Right lobe of liver (tissue), 6 donors: ENCODE results near the gene MTUS2. TPM values are rescaled to one million over a fixed set of nuclear protein-coding genes. Genes with fewer than 3 reads are reported as not detected.

Source experiments
- ATAC-seq, 4 donors: fragments of 200-7000 bp; cut with Tn5 transposase; one replicate each; pipeline ENCODE4 v1.9.1; 2020; ENCODE audit warnings: mild to moderate bottlenecking in 4 of 4, moderate library complexity in 4 of 4
- DNase-seq, 3 donors: peaks; one replicate each; pipeline ENCODE4 v3.0.0-alpha.2; 2020
- H3K27ac ChIP-seq, 3 donors: fragments of 200-600 bp; one replicate each; pipeline ENCODE4 v1.8.0; 2022
- H3K27me3 ChIP-seq, 2 donors: fragments of 200-600 bp; one replicate each; pipeline ENCODE4 v1.8.0; 2022
- H3K36me3 ChIP-seq, 4 donors: fragments of 200-600 bp; sonication (generic) in 1 of 4; one replicate each; pipeline versions ENCODE4 v1.5.1 to v1.8.0; 2017 to 2022; ENCODE audit warnings: control low read depth in 1 of 4
- H3K4me1 ChIP-seq, 4 donors: fragments of 200-600 bp; sonication (generic) in 1 of 4; one replicate each; pipeline versions ENCODE4 v1.5.1 to v1.8.0; 2017 to 2022; ENCODE audit warnings: control low read depth in 1 of 4
- H3K4me3 ChIP-seq, 3 donors: fragments of 200-600 bp; one replicate each; pipeline ENCODE4 v1.8.0; 2022
- H3K9me3 ChIP-seq, 4 donors: fragments of 200-600 bp; sonication (generic) in 1 of 4; one replicate each; pipeline versions ENCODE4 v1.5.1 to v1.8.0; 2017 to 2022; ENCODE audit warnings: control low read depth in 1 of 4
- POLR2A ChIP-seq: fragments of 450-650 bp; IDR thresholded peaks from one replicate; pipeline ENCODE4 v1.6.1; 2017; ENCODE audit warnings: antibody characterized with exemption, mild to moderate bottlenecking
- WGBS: methylation state at CpG from one replicate; pipeline ENCODE4 v1.1.6; 2018; ENCODE audit warnings: low coverage, low lambda C conversion rate; ENCODE audit not compliant: insufficient coverage; ENCODE audit errors: missing lambda C conversion rate; 5-methylcytosine and 5-hydroxymethylcytosine counted together
- intact Hi-C, 2 donors: fragments of 100-400 bp; cut with DNase I; formaldehyde crosslinking; loops; one replicate each; pipeline versions ENCODE4 v1.11.2 to v1.14.1; 2022
- total RNA-seq, 6 experiments: library from RNA; depleted of rRNA in 2 of 6; stranded (reverse); fragments of >200 nt in 2 of 6; fragmentation: NEBNext Ultra II Directional in 3 of 6; extraction: Animal tissue kit (Norgen Biotek cat#: 25700) in 3 of 6; gene quantifications; one replicate each; pipeline versions ENCODE4 v1.1.0 to v1.2.4, GENCODE V29; 2016 to 2023
- TF ChIP-seq, protein P1 (sequence below), 4 donors: fragments of 200-600 bp in 3 of 4; fragments of 450-650 bp in 1 of 4; IDR thresholded peaks; one replicate each; pipeline versions ENCODE4 v1.5.1 to v1.8.0; 2016 to 2022; ENCODE audit warnings: antibody characterized with exemption in 4 of 4, mild to moderate bottlenecking in 2 of 4
- donor health status: DM: no; HTN: yes; CAD: no.
- donor health status: DM: no; HTN: no; CAD: no.
- donor health status: DM: no; HTN: no; CAD: no.
- donor health status: DM: no; HTN: yes; CAD: no.
- donor health status: DM: no; HTN: yes; CAD: no.

MTUS2 gene
- total RNA-seq, 6 experiments from 2014 or later: 0.15 to 2.2 (median 0.98) TPM

DNA sequence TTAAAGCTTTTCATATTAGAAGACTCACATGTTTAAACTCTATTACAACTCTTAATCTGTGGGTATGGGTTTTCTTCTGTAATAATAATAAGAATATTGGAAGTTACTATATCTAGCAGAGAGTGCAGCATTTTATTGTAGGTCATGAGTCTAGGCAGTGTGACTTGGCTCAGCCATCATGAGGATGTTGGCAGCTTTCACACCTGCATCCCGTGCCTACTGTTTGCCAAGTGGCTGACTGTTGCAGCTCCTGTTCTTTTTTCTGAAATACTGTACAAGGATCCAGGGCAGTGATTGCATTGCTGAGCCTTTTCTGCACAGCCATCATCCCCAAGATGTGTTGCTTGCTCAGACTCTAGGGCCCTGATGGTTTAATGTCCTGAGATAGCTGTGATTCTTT is 47.4 kb downstream of the MTUS2 start:
- no peaks in the 10 kb centered on the region for H3K27me3 ChIP-seq
- no peak overlapping the region for H3K27ac ChIP-seq
- TF ChIP-seq, protein P1, sequence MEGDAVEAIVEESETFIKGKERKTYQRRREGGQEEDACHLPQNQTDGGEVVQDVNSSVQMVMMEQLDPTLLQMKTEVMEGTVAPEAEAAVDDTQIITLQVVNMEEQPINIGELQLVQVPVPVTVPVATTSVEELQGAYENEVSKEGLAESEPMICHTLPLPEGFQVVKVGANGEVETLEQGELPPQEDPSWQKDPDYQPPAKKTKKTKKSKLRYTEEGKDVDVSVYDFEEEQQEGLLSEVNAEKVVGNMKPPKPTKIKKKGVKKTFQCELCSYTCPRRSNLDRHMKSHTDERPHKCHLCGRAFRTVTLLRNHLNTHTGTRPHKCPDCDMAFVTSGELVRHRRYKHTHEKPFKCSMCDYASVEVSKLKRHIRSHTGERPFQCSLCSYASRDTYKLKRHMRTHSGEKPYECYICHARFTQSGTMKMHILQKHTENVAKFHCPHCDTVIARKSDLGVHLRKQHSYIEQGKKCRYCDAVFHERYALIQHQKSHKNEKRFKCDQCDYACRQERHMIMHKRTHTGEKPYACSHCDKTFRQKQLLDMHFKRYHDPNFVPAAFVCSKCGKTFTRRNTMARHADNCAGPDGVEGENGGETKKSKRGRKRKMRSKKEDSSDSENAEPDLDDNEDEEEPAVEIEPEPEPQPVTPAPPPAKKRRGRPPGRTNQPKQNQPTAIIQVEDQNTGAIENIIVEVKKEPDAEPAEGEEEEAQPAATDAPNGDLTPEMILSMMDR (IDR thresholded peaks at IDR 0.05): no peak
- TF ChIP-seq POLR2A: no peak
- no peaks in the 10 kb centered on the region for H3K36me3 ChIP-seq
- ATAC-seq (peak in 1 of 4 donors; percentile 41), DNase-seq (no peak)
- peaks cover 0 to under 1% (median 0%) of the 10 kb centered on the region in 4 donors for H3K9me3 ChIP-seq
- no peaks in the 10 kb centered on the region for H3K4me1 ChIP-seq
- no peak overlapping the region for H3K4me3 ChIP-seq
- WGBS: 43% methylated on average over 1 of the region's 1 CpG
- intact Hi-C loops: no loop called here

DNA sequence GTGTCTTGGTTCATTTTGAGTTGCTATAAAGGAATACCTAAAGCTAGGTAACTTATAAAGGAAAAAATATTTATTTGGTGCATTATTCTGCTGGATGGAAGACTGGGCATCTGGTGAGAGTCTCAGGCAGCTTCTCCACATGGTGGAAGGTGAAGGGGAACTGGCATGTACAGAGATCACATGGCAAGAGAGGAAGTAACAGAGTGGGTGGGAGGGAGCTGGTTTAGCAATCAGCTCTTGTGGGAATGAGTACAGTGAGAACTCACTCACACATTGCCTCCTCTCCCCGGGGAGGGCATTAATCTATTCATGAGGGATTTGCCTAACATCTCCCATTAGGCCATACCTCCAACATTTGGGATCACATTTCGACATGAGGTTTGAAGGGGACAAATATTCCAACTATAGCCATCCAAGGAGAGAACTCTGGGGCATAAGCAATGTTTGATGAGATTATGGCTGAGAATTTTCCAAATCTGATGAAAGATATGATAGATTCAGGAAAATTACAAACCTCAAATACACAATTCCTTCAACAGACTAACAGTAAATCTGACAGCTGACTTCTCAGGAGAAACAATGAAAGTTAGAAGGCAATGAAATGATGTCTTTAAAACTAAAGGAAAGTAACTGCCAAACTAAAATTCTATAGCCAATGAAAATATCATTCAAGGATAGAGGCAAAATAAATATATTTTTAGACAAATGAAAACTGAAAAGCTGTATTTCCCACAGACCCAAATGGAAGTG is 52.5 kb downstream of the MTUS2 start:
- TF ChIP-seq POLR2A: no peak
- TF ChIP-seq, protein P1 (IDR thresholded peaks at IDR 0.05): no peak
- no peaks in the 10 kb centered on the region for H3K36me3 ChIP-seq
- DNase-seq (no peak), ATAC-seq (no peak)
- no peak overlapping the region for H3K4me3 ChIP-seq
- WGBS: 43% methylated on average over 2 of the region's 2 CpGs
- intact Hi-C loops: no loop called here
- no peaks in the 10 kb centered on the region for H3K4me1 ChIP-seq
- H3K27ac ChIP-seq: no peak overlapping the region
- H3K27me3 ChIP-seq: no peaks in the 10 kb centered on the region
- H3K9me3 ChIP-seq: peaks cover 0 to 5% (median 0%) of the 10 kb centered on the region in 4 donors

DNA sequence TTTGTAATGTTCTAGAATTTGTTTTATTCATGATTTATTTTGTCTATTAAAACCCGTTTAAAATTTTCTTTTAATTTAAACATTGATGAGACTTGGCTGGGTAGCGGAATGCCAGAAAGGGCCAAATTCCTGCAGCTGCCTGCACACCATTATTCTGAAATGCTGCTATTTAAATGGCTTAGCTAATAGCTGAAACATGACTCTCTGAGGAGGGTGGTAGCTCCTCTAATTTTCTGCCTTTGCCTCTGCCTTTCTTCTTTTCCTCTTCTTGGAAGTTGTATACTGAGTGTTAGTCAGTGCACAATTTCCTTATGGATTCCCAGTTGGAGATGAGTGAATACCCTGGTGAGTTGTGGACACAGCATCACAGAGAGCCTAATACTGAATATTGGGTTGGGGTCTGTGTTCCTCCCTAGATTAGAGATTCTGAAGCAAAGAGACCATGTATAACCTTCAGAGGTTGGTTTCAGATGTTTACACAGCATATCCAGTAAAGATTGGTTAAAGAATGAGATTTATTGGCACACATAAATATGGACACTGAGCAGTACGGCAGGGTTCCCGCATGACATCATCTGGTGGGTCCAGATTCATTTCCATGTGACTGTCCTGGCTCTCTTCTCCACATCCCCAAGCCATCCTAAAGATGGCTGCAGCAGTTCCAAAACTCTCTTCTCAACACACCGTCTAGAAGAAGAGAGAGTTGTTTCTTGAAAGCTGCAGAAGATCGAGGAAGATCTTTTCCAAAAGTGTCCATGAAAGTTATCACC is 55.9 kb downstream of the MTUS2 start:
- ATAC-seq (no peak), DNase-seq (no peak)
- intact Hi-C loops: no loop called here
- WGBS: 72% methylated on average over 6 of the region's 6 CpGs
- no peak for TF ChIP-seq POLR2A
- TF ChIP-seq, protein P1 (IDR thresholded peaks at IDR 0.05): no peak
- Histone ChIP-seq H3K36me3 (no peaks in the 10 kb centered on the region), H3K4me3 (no peak overlapping the region), H3K27ac (no peak overlapping the region), H3K9me3 (peaks cover 0 to 5% (median 0%) of the 10 kb centered on the region in 4 donors), H3K4me1 (no peaks in the 10 kb centered on the region), H3K27me3 (no peaks in the 10 kb centered on the region)

DNA sequence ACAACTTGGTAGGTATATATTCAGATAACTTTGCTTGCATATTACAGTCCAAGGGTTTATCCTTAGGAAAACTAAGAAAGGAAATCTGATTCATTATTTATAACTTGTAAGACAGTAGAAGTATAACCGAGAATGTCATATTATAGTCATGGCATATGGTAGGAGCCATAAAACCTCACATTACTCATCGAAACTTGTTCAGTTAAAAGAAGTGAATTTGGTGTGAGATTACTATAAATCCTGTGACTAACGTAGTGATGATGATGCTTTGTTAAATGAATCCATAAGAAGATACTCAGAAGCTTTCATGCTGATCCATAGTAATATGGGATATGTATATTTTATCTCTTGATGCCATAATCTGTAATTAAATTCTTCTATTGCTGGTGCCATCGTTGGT is 57.3 kb downstream of the MTUS2 start:
- WGBS: 71% methylated on average over 4 of the region's 4 CpGs
- TF ChIP-seq, protein P1 (IDR thresholded peaks at IDR 0.05): no peak
- no peak for TF ChIP-seq POLR2A
- no peak for ATAC-seq
- Histone ChIP-seq H3K4me3 (no peak overlapping the region), H3K9me3 (peaks cover 0 to 5% (median 0%) of the 10 kb centered on the region in 4 donors), H3K4me1 (no peaks in the 10 kb centered on the region), H3K27me3 (no peaks in the 10 kb centered on the region), H3K36me3 (no peaks in the 10 kb centered on the region), H3K27ac (no peak overlapping the region)
- no peak for DNase-seq
- intact Hi-C loops: no loop called here
